Activated CD8-positive, alpha-beta memory T cell treated with anti-CD3 and anti-CD28 coated beads, Interleukin-2, amount 50 U/mL, for 4 hours (primary cell): ENCODE data around the gene PGAP6.

Source experiments
- DNase-seq: peaks from one replicate; pipeline ENCODE4 v3.0.0-alpha.2; 2020

PGAP6 gene

DNA sequence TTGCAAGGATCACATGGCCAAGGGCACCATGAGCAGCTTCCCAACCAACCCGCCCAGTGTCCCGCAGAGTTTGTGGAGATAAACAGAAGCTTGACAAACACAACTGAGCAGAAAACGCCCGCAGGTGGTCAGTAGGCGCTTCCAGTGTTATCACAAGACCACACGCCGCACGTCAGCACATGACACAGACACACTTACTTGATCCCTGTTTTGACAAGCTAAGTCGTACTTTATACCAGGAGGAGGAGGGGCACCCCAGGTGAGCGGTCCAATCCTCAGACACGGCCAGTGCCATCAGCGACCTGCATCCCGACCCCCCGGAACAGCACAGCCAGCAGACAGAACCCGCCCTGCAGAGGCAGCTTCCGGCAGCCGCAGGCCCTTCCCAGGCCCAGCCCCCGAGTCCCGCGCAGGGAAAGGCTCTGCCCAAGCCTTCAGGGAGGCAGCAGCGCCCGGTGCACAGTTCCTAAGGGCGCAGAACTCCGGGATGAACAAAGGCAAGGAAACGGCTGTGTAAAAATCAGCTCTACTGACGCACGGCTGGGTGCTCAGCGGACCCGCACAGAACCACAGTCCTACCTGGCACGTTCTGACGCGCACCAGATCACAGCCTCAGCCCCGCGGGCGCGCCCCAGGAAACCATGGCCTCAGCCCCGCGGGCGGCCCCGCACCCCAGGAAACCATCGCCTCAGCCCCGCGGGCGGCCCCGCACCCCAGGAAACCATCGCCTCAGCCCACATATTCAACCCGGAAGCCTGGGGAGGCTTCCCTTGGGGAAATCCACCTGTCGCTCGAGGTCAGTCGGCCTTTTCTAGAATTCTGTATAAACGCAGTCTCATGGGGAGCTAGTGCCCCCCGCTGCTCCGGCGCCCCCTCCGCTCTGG, 57.1 kb downstream of the PGAP6 start:
- DNase-seq: peak; percentile 51

DNA sequence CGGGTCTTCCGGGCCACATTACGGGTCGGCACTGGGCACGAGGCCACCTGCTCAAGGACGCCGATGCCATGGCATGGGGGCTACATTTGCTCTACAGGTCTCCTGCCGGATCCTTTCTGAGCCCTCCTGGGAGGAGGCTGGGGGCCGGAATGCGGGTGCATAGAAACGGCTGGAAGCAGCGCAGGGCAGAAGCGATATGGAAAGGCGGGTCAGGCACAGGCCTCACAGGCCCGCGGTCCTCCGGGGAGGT, 57.7 kb downstream of the PGAP6 start:
- no peak for DNase-seq

- no peak for DNase-seq
Observed at GRCh38 chr16:322476-323143, 59.2 kb downstream of the PGAP6 start.

- DNase-seq: no peak
Observed at GRCh38 chr16:321532-321931, 60.2 kb downstream of the PGAP6 start.
